ENCODE results near the gene CALR3. TPM values are rescaled to one million over a fixed set of nuclear protein-coding genes. Genes with fewer than 3 reads are reported as not detected.

Gene CALR3
- total RNA-seq, 1 donor from 2014 or later = 2.0 TPM

DNA sequence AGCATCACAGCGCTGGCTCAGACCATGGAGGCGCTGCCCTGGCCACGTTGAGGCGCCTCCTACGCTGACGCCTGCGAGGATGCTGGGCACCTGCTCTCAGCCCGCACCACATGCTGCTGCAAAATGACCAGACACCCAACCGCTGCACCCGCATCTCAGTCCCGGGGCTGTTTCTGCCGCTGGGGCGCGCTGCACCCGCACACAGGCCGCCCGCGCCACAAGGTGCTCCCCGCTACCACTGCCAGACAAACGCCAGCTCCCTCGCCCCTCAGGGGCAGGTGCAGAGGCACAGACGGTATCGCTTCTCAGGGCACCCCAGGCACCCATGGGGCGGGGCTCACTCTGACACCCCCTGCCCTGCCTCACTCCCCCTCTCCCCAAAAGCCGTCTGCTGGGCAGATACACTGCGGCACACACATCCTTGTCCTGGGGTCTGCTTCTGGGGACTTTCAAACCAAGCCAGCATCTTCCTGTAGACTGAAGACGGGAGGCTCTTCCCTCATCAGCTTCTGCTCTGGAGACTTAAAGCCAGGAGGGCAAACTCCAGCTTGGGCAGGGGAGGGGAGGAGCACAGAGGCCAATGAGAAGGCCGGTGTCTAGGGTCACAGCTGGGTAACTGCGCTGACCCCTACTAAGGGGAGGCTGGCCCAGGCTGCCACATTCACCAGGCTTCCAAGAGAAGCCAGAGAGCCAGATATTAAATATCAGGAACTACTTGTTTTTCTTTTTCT, 29.9 kb upstream of the CALR3 start:
- H3K4me3 ChIP-seq = no peak overlapping the region
- H3K9me3 ChIP-seq (ENCODE audit: low read depth) = no peaks in the 10 kb centered on the region
- no peak overlapping the region for H2AFZ ChIP-seq (replicated peaks)
- peaks cover 10% of the 10 kb centered on the region for H3K36me3 Mint-ChIP-seq
- no peaks in the 10 kb centered on the region for H3K4me1 ChIP-seq
- TF ChIP-seq, protein P1, sequence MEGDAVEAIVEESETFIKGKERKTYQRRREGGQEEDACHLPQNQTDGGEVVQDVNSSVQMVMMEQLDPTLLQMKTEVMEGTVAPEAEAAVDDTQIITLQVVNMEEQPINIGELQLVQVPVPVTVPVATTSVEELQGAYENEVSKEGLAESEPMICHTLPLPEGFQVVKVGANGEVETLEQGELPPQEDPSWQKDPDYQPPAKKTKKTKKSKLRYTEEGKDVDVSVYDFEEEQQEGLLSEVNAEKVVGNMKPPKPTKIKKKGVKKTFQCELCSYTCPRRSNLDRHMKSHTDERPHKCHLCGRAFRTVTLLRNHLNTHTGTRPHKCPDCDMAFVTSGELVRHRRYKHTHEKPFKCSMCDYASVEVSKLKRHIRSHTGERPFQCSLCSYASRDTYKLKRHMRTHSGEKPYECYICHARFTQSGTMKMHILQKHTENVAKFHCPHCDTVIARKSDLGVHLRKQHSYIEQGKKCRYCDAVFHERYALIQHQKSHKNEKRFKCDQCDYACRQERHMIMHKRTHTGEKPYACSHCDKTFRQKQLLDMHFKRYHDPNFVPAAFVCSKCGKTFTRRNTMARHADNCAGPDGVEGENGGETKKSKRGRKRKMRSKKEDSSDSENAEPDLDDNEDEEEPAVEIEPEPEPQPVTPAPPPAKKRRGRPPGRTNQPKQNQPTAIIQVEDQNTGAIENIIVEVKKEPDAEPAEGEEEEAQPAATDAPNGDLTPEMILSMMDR (IDR thresholded peaks at IDR 0.05) = no peak
- TF ChIP-seq EZH2 (IDR thresholded peaks at IDR 0.05) (no peak), EZH2phosphoT487 (IDR thresholded peaks at IDR 0.05) (no peak)
- H3K9ac ChIP-seq = no peak overlapping the region
- DNase-seq (ENCODE audit: low spot score) = no peak
- H3K4me2 ChIP-seq = no peak overlapping the region
- no peak overlapping the region for H3K27ac Mint-ChIP-seq
- no peak overlapping the region for H3K4me3 Mint-ChIP-seq
- H3K27me3 Mint-ChIP-seq (ENCODE audit: insufficient read depth, low read depth) = no peaks in the 10 kb centered on the region
- H3K27me3 ChIP-seq = no peaks in the 10 kb centered on the region
- no peaks in the 10 kb centered on the region for H3K4me1 Mint-ChIP-seq
- peaks cover 3% of the 10 kb centered on the region for H4K20me1 ChIP-seq (ENCODE audit: low read depth)
- H3F3A ChIP-seq (ENCODE audit: low read depth) = no peaks in the 10 kb centered on the region
- no peak overlapping the region for H3K27ac ChIP-seq
- H3K9me3 Mint-ChIP-seq = no peaks in the 10 kb centered on the region
- H3K79me2 ChIP-seq (ENCODE audit: low read depth) = no peaks in the 10 kb centered on the region
- H3K36me3 ChIP-seq = no peaks in the 10 kb centered on the region

DNA sequence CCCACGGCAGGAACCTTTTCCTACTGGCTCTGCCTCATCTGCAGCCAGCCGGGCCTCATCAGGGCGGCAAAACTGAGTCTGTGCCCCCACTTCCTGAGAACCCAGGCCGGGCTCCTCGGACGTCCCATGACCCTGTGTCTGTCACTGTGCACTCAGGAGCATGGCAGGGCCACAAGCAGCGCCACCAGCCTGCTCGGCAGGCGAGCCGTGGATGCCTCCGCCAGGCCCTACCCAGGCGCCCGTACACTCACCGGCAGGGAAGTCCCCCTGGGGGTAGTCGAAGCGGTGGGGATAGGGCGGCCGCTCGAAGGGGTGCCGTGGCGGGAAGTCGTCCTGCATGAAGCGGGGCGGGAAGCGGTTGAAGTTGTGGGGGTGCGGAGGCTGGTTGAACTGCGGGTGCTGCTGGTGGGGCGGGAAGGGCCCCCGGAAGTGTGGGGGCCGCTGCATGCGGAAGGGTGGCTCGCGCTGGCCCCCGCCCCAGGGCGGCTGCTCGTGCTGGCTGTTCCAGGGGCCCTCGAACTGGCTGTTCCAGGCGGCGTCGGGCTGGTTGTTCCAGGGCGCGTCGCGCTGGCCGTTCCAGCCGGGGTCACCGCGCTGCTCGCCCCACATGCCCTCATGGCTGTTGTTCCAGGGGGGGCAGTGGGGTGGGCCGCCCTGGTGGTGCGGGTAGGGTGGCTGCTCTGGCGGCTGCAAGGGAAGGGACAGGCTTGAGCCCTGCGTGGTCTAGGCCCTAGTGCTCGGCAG, 29.2 kb upstream of the CALR3 start:
- H3K9ac ChIP-seq = no peak overlapping the region
- H3F3A ChIP-seq (ENCODE audit: low read depth) = no peaks in the 10 kb centered on the region
- no peaks in the 10 kb centered on the region for H3K4me1 Mint-ChIP-seq
- no peak overlapping the region for H2AFZ ChIP-seq (replicated peaks)
- H3K4me3 Mint-ChIP-seq = no peak overlapping the region
- H3K27ac ChIP-seq = no peak overlapping the region
- TF ChIP-seq, protein P1 (IDR thresholded peaks at IDR 0.05) = no peak
- TF ChIP-seq EZH2 (IDR thresholded peaks at IDR 0.05) (no peak), EZH2phosphoT487 (IDR thresholded peaks at IDR 0.05) (no peak)
- H3K79me2 ChIP-seq (ENCODE audit: low read depth) = no peaks in the 10 kb centered on the region
- no peaks in the 10 kb centered on the region for H3K27me3 Mint-ChIP-seq (ENCODE audit: insufficient read depth, low read depth)
- DNase-seq (ENCODE audit: low spot score) = no peak
- no peaks in the 10 kb centered on the region for H3K9me3 Mint-ChIP-seq
- peaks cover 14% of the 10 kb centered on the region for H3K36me3 Mint-ChIP-seq
- H3K4me3 ChIP-seq = no peak overlapping the region
- H3K27me3 ChIP-seq = no peaks in the 10 kb centered on the region
- H3K27ac Mint-ChIP-seq = no peak overlapping the region
- no peaks in the 10 kb centered on the region for H3K36me3 ChIP-seq
- no peak overlapping the region for H3K4me2 ChIP-seq
- no peaks in the 10 kb centered on the region for H3K9me3 ChIP-seq (ENCODE audit: low read depth)
- H4K20me1 ChIP-seq (ENCODE audit: low read depth) = peaks cover 3% of the 10 kb centered on the region
- no peaks in the 10 kb centered on the region for H3K4me1 ChIP-seq

DNA sequence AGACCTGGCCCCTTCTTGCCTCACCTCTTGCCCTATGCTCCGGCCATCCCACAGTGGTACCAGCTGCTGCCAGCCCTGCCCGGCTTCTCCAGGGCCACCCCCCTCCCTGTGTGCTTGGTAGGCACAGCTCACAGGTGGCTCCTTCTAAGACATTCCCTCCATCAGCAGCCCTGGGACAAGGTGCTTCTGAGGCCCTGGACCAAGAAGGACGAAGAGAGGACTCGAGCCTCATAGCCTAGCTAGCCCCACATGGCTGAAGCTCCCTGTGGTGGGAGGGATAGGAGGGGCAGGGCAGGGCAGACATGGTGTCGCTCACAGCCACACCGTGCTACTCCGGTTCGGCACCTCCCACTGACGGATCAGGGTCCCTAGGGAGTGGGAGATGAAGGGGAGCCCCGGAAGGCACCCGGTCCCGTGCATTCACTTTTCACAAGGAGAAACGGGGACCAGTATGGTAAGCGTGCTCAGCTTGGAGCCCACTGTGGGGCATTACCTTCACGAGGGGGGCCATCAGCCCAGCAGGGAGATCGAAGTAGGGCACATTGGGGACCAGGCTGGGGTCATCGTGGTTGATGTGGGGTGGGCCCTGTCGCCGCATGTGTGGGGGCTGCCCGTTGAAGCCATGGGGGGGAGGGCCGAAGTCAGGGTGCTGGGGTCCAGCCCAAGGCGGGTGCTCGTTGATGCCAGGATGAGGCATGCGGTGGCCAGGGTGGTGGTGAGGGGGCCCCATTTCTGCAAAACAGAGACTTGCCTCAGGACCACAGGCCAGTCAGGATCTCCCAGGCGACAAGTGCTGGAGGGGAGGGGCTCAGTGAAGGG, 26.8 kb upstream of the CALR3 start:
- H3F3A ChIP-seq (ENCODE audit: low read depth) = no peaks in the 10 kb centered on the region

More for the DNA sequence above, 26.8 kb upstream of the CALR3 start:
- H3K27me3 Mint-ChIP-seq (ENCODE audit: insufficient read depth, low read depth) = peaks cover 2% of the 10 kb centered on the region
- Histone ChIP-seq H3K27ac (no peak overlapping the region), H3K36me3 (no peaks in the 10 kb centered on the region), H3K4me2 (no peak overlapping the region), H3K9ac (no peak overlapping the region), H3K27me3 (no peaks in the 10 kb centered on the region), H3K4me3 (no peak overlapping the region), H3K4me1 (no peaks in the 10 kb centered on the region), H3K79me2 (ENCODE audit: low read depth) (no peaks in the 10 kb centered on the region), H2AFZ (replicated peaks) (no peak overlapping the region), H4K20me1 (ENCODE audit: low read depth) (peaks cover 5% of the 10 kb centered on the region), H3K9me3 (ENCODE audit: low read depth) (no peaks in the 10 kb centered on the region)
- DNase-seq (ENCODE audit: low spot score) = no peak
- no peak overlapping the region for H3K27ac Mint-ChIP-seq
- H3K4me3 Mint-ChIP-seq = no peak overlapping the region
- peaks cover 24% of the 10 kb centered on the region for H3K36me3 Mint-ChIP-seq
- TF ChIP-seq, protein P1 (IDR thresholded peaks at IDR 0.05) = no peak
- TF ChIP-seq EZH2phosphoT487 (IDR thresholded peaks at IDR 0.05) (no peak), EZH2 (IDR thresholded peaks at IDR 0.05) (no peak)
- H3K9me3 Mint-ChIP-seq = no peaks in the 10 kb centered on the region
- no peaks in the 10 kb centered on the region for H3K4me1 Mint-ChIP-seq
